Activated gamma-delta T cell (primary cell): ENCODE data around the gene TFAP2E.
"Not testable (repeated sequence)": the region's sequence is repeated elsewhere in the genome, so short reads cannot be mapped to it uniquely, and the experiment has no call there.

Experiments used
- DNase-seq: peaks from one replicate; lab custom pipeline; 2025; lab: John Stamatoyannopoulos, UW

The TFAP2E gene

GRCh38 chr1:35574125-35574654 lies 1.1 kb downstream of the TFAP2E start:
- DNase-seq: no peak

- DNase-seq: no peak
Measured at GRCh38 chr1:35574655-35575415, 1.7 kb downstream of the TFAP2E start.

GRCh38 chr1:35575416-35575958 lies 2.4 kb downstream of the TFAP2E start:
- DNase-seq: no peak

GRCh38 chr1:35576061-35576765 lies 3.1 kb downstream of the TFAP2E start:
- no peak for DNase-seq

- DNase-seq: not testable (repeated sequence)
Measured at GRCh38 chr1:35576766-35577070, 3.6 kb downstream of the TFAP2E start.

GRCh38 chr1:35577071-35577998 lies 4.2 kb downstream of the TFAP2E start:
- peak; percentile 49 for DNase-seq

GRCh38 chr1:35580949-35581388 lies 7.9 kb downstream of the TFAP2E start:
- no peak for DNase-seq

- DNase-seq: not testable (repeated sequence)
Measured at GRCh38 chr1:35581621-35582020, 8.5 kb downstream of the TFAP2E start.

- no peak for DNase-seq
Measured at GRCh38 chr1:35585281-35585680, 12.2 kb downstream of the TFAP2E start.

- not testable (repeated sequence) for DNase-seq
Measured at GRCh38 chr1:35585805-35586204, 12.7 kb downstream of the TFAP2E start.

- no peak for DNase-seq
Measured at GRCh38 chr1:35586808-35587207, 13.7 kb downstream of the TFAP2E start.

- no peak for DNase-seq
Measured at GRCh38 chr1:35587736-35588135, 14.6 kb downstream of the TFAP2E start.

- no peak for DNase-seq
Measured at GRCh38 chr1:35588197-35588910, 15.2 kb downstream of the TFAP2E start.

- no peak for DNase-seq
Measured at GRCh38 chr1:35589516-35590427, 16.7 kb downstream of the TFAP2E start.

GRCh38 chr1:35590476-35591040 lies 17.4 kb downstream of the TFAP2E start:
- DNase-seq: no peak

GRCh38 chr1:35591211-35591610 lies 18.1 kb downstream of the TFAP2E start:
- no peak for DNase-seq

- no peak for DNase-seq
Measured at GRCh38 chr1:35592991-35593769, 20.1 kb downstream of the TFAP2E start.

GRCh38 chr1:35594005-35594760 lies 21.1 kb downstream of the TFAP2E start:
- no peak for DNase-seq
